Measurements from ENCODE around the gene BNC2. TPM values are rescaled to one million over a fixed set of nuclear protein-coding genes. Genes with fewer than 3 reads are reported as not detected.

Gene BNC2
- total RNA-seq, 1 donor from 2014 or later, result 38.0 TPM

- Histone ChIP-seq H3K9me3 (ENCODE audit: insufficient read depth, low read depth, low read length) (no peaks in the 10 kb centered on the region), H3K4me1 (ENCODE audit: insufficient read depth, low read length) (peaks cover 35% of the 10 kb centered on the region), H3K27me3 (ENCODE audit: insufficient read depth, low read length) (no peaks in the 10 kb centered on the region), H3K36me3 (ENCODE audit: insufficient read depth, low read length) (no peaks in the 10 kb centered on the region), H3K4me3 (ENCODE audit: insufficient read depth, low read depth, low read length) (no peak overlapping the region), H4K20me1 (ENCODE audit: insufficient read depth, low read length) (no peaks in the 10 kb centered on the region), H2AFZ (ENCODE audit: low read depth, low read length) (no peak overlapping the region), H3K9ac (ENCODE audit: low read length) (peak overlapping the region; percentile 57), H3K4me2 (ENCODE audit: low read length) (peak overlapping the region; percentile 78), H3K79me2 (ENCODE audit: insufficient read depth, low read length) (peaks cover 35% of the 10 kb centered on the region), H3K27ac (ENCODE audit: low read depth, low read length) (peak overlapping the region; percentile 65)
- no peak for TF ChIP-seq CTCF (IDR thresholded peaks at IDR 0.05; ENCODE audit: insufficient read depth, low read depth, low read length)
- TF ChIP-seq EZH2 (IDR thresholded peaks at IDR 0.05; ENCODE audit: insufficient read depth, low read length), result no peak
- Mint-ChIP-seq H3K4me3 (ENCODE audit: unreplicated experiment) (no peak overlapping the region), H3K27ac (ENCODE audit: unreplicated experiment) (peak overlapping the region; percentile 96), H3K9me3 (ENCODE audit: unreplicated experiment) (no peaks in the 10 kb centered on the region), H3K36me3 (ENCODE audit: low read depth, unreplicated experiment) (no peaks in the 10 kb centered on the region), H3K27me3 (ENCODE audit: low read depth, unreplicated experiment) (no peaks in the 10 kb centered on the region), H3K4me1 (ENCODE audit: low read depth, unreplicated experiment) (peaks cover 45% of the 10 kb centered on the region)
- peak; percentile 25 for DNase-seq (ENCODE audit: low read depth)
- FAIRE-seq, result peak; percentile 47
Measured at GRCh38 chr9:16825331-16825725, 45.1 kb downstream of the BNC2 start.

GRCh38 chr9:16824545-16825330, 45.7 kb downstream of the BNC2 start:
- H3K4me3 ChIP-seq (ENCODE audit: insufficient read depth, low read depth, low read length), result no peak overlapping the region
- H3K4me1 ChIP-seq (ENCODE audit: insufficient read depth, low read length), result peaks cover 35% of the 10 kb centered on the region
- Mint-ChIP-seq H3K27me3 (ENCODE audit: low read depth, unreplicated experiment) (no peaks in the 10 kb centered on the region), H3K36me3 (ENCODE audit: low read depth, unreplicated experiment) (no peaks in the 10 kb centered on the region), H3K9me3 (ENCODE audit: unreplicated experiment) (no peaks in the 10 kb centered on the region), H3K4me1 (ENCODE audit: low read depth, unreplicated experiment) (peaks cover 45% of the 10 kb centered on the region), H3K27ac (ENCODE audit: unreplicated experiment) (peak overlapping the region; percentile 96), H3K4me3 (ENCODE audit: unreplicated experiment) (no peak overlapping the region)
- peak overlapping the region; percentile 78 for H3K4me2 ChIP-seq (ENCODE audit: low read length)
- H2AFZ ChIP-seq (ENCODE audit: low read depth, low read length), result no peak overlapping the region
- peak overlapping the region; percentile 20 for H3K9ac ChIP-seq (ENCODE audit: low read length)
- TF ChIP-seq EZH2 (IDR thresholded peaks at IDR 0.05; ENCODE audit: insufficient read depth, low read length) (no peak), CTCF (IDR thresholded peaks at IDR 0.05; ENCODE audit: insufficient read depth, low read depth, low read length) (no peak)
- H4K20me1 ChIP-seq (ENCODE audit: insufficient read depth, low read length), result no peaks in the 10 kb centered on the region
- FAIRE-seq (no peak), DNase-seq (ENCODE audit: low read depth) (peak; percentile 37)
- H3K79me2 ChIP-seq (ENCODE audit: insufficient read depth, low read length), result peaks cover 32% of the 10 kb centered on the region
- H3K9me3 ChIP-seq (ENCODE audit: insufficient read depth, low read depth, low read length), result no peaks in the 10 kb centered on the region
- no peaks in the 10 kb centered on the region for H3K36me3 ChIP-seq (ENCODE audit: insufficient read depth, low read length)
- H3K27me3 ChIP-seq (ENCODE audit: insufficient read depth, low read length), result no peaks in the 10 kb centered on the region
- peak overlapping the region; percentile 65 for H3K27ac ChIP-seq (ENCODE audit: low read depth, low read length)

GRCh38 chr9:16823906-16824305, 46.6 kb downstream of the BNC2 start:
- DNase-seq (ENCODE audit: low read depth) (no peak), FAIRE-seq (no peak)
- no peaks in the 10 kb centered on the region for H3K27me3 ChIP-seq (ENCODE audit: insufficient read depth, low read length)
- Mint-ChIP-seq H3K27ac (ENCODE audit: unreplicated experiment) (no peak overlapping the region), H3K36me3 (ENCODE audit: low read depth, unreplicated experiment) (no peaks in the 10 kb centered on the region), H3K9me3 (ENCODE audit: unreplicated experiment) (no peaks in the 10 kb centered on the region), H3K27me3 (ENCODE audit: low read depth, unreplicated experiment) (no peaks in the 10 kb centered on the region), H3K4me3 (ENCODE audit: unreplicated experiment) (no peak overlapping the region), H3K4me1 (ENCODE audit: low read depth, unreplicated experiment) (peaks cover 45% of the 10 kb centered on the region)
- no peaks in the 10 kb centered on the region for H4K20me1 ChIP-seq (ENCODE audit: insufficient read depth, low read length)
- H3K9ac ChIP-seq (ENCODE audit: low read length), result no peak overlapping the region
- TF ChIP-seq CTCF (IDR thresholded peaks at IDR 0.05; ENCODE audit: insufficient read depth, low read depth, low read length), result no peak
- TF ChIP-seq EZH2 (IDR thresholded peaks at IDR 0.05; ENCODE audit: insufficient read depth, low read length), result no peak
- peaks cover 29% of the 10 kb centered on the region for H3K79me2 ChIP-seq (ENCODE audit: insufficient read depth, low read length)
- H2AFZ ChIP-seq (ENCODE audit: low read depth, low read length), result no peak overlapping the region
- H3K4me1 ChIP-seq (ENCODE audit: insufficient read depth, low read length), result peaks cover 31% of the 10 kb centered on the region
- no peak overlapping the region for H3K4me3 ChIP-seq (ENCODE audit: insufficient read depth, low read depth, low read length)
- H3K27ac ChIP-seq (ENCODE audit: low read depth, low read length), result no peak overlapping the region
- no peaks in the 10 kb centered on the region for H3K9me3 ChIP-seq (ENCODE audit: insufficient read depth, low read depth, low read length)
- no peaks in the 10 kb centered on the region for H3K36me3 ChIP-seq (ENCODE audit: insufficient read depth, low read length)
- no peak overlapping the region for H3K4me2 ChIP-seq (ENCODE audit: low read length)

Data from astrocyte (in vitro differentiated cells and primary cell).